Colonic mucosa (tissue), 4 donors: ENCODE measurements around the gene LRRC8A. TPM values are rescaled to one million over a fixed set of nuclear protein-coding genes. Genes with fewer than 3 reads are reported as not detected.
"Not testable (repeated sequence)": the region's sequence is repeated elsewhere in the genome, so short reads cannot be mapped to it uniquely, and the experiment has no call there.

Experiments
- DNase-seq: peaks from one replicate; pipeline ENCODE4 v3.0.0-alpha.2; 2020
- H3K27ac ChIP-seq: fragments of 200-600 bp; one replicate; pipeline ENCODE4 v1.8.0; 2021
- H3K27me3 ChIP-seq: fragments of 200-600 bp; one replicate; pipeline ENCODE4 v1.8.0; 2021
- H3K36me3 ChIP-seq: fragments of 200-600 bp; one replicate; pipeline ENCODE4 v1.8.0; 2021
- H3K4me1 ChIP-seq: fragments of 200-600 bp; one replicate; pipeline ENCODE4 v1.8.0; 2021; ENCODE audit warnings: mild to moderate bottlenecking
- H3K4me3 ChIP-seq: fragments of 200-600 bp; one replicate; pipeline ENCODE4 v1.8.0; 2021
- H3K9ac ChIP-seq, 2 donors: one replicate each; pipeline ENCODE4 v1.7.0; 2013; ENCODE audit warnings: control low read depth in 2 of 2, low read depth in 2 of 2, low read length in 2 of 2
- H3K9me3 ChIP-seq: fragments of 200-600 bp; one replicate; pipeline ENCODE4 v1.8.0; 2021
- CTCF ChIP-seq: fragments of 200-600 bp; IDR thresholded peaks from one replicate; pipeline ENCODE4 v1.8.0; 2022; ENCODE audit warnings: antibody characterized with exemption, mild to moderate bottlenecking
- intact Hi-C: fragments of 100-400 bp; cut with DNase I; formaldehyde crosslinking; loops from one replicate; pipeline ENCODE4 v1.14.1; 2022
- total RNA-seq, 2 donors: library from RNA; stranded (reverse); fragmentation: NEBNext Ultra II Directional in 1 of 2; extraction: Animal tissue kit (Norgen Biotek cat#: 25700) in 1 of 2; gene quantifications; one replicate each; pipeline ENCODE4 v1.2.1, GENCODE V29; 2021
- donor health status: healthy.
- donor health status: DM: no; HTN: no; CAD: no.
- donor health status: DM: no; HTN: no; CAD: no.

Gene LRRC8A
- total RNA-seq, 2 donors from 2014 or later, result 26.5 to 31.5 TPM

- intact Hi-C loops, result no loop called here
- H3K4me1 ChIP-seq, result no peaks in the 10 kb centered on the region
- no peak for DNase-seq
- no peak overlapping the region for H3K4me3 ChIP-seq
- no peak overlapping the region for H3K9ac ChIP-seq
- H3K27me3 ChIP-seq, result no peaks in the 10 kb centered on the region
- TF ChIP-seq CTCF, result no peak
- no peaks in the 10 kb centered on the region for H3K9me3 ChIP-seq
- H3K27ac ChIP-seq, result no peak overlapping the region
- no peaks in the 10 kb centered on the region for H3K36me3 ChIP-seq
These were observed 41.4 kb upstream of the LRRC8A start for GRCh38 chr9:128840524-128840923.

- intact Hi-C loops, result no loop called here
- no peak for DNase-seq
- Histone ChIP-seq H3K9ac (no peak overlapping the region), H3K4me1 (no peaks in the 10 kb centered on the region), H3K27ac (no peak overlapping the region), H3K36me3 (no peaks in the 10 kb centered on the region), H3K4me3 (no peak overlapping the region), H3K9me3 (no peaks in the 10 kb centered on the region), H3K27me3 (no peaks in the 10 kb centered on the region)
- TF ChIP-seq CTCF, result no peak
These were observed 40.0 kb upstream of the LRRC8A start for GRCh38 chr9:128841694-128842492.

GRCh38 chr9:128843171-128843570, 38.8 kb upstream of the LRRC8A start:
- intact Hi-C loops, H3K9ac ChIP-seq, H3K4me3 ChIP-seq: not testable (repeated sequence)

GRCh38 chr9:128845186-128845931, 36.6 kb upstream of the LRRC8A start:
- intact Hi-C loops, result no loop called here
- H3K4me3 ChIP-seq, result no peak overlapping the region
- no peaks in the 10 kb centered on the region for H3K36me3 ChIP-seq
- TF ChIP-seq CTCF, result no peak
- H3K9ac ChIP-seq, result no peak overlapping the region
- no peaks in the 10 kb centered on the region for H3K4me1 ChIP-seq
- no peaks in the 10 kb centered on the region for H3K9me3 ChIP-seq
- H3K27ac ChIP-seq, result no peak overlapping the region
- no peaks in the 10 kb centered on the region for H3K27me3 ChIP-seq
- DNase-seq, result no peak

More at GRCh38 chr9:128843171-128843570, 38.8 kb upstream of the LRRC8A start:
- not testable (repeated sequence) for H3K27me3 ChIP-seq, H3K9me3 ChIP-seq, H3K4me1 ChIP-seq, H3K36me3 ChIP-seq, DNase-seq, H3K27ac ChIP-seq

- intact Hi-C loops, result no loop called here
- TF ChIP-seq CTCF, result no peak
- no peak overlapping the region for H3K4me3 ChIP-seq
- no peak overlapping the region for H3K27ac ChIP-seq
- H3K9ac ChIP-seq, result no peak overlapping the region
- no peaks in the 10 kb centered on the region for H3K4me1 ChIP-seq
- H3K9me3 ChIP-seq, result no peaks in the 10 kb centered on the region
- no peaks in the 10 kb centered on the region for H3K36me3 ChIP-seq
- DNase-seq, result no peak
- H3K27me3 ChIP-seq, result no peaks in the 10 kb centered on the region
These were observed 35.3 kb upstream of the LRRC8A start for GRCh38 chr9:128846680-128847030.

- Histone ChIP-seq H3K4me3 (no peak overlapping the region), H3K27ac (no peak overlapping the region), H3K36me3 (no peaks in the 10 kb centered on the region), H3K4me1 (no peaks in the 10 kb centered on the region), H3K27me3 (no peaks in the 10 kb centered on the region), H3K9me3 (no peaks in the 10 kb centered on the region), H3K9ac (no peak overlapping the region)
- TF ChIP-seq CTCF, result no peak
- DNase-seq, result no peak
- intact Hi-C loops, result no loop called here
These were observed 34.1 kb upstream of the LRRC8A start for GRCh38 chr9:128847803-128848202.

- H3K27me3 ChIP-seq, DNase-seq, H3K4me1 ChIP-seq, H3K27ac ChIP-seq, H3K9ac ChIP-seq, intact Hi-C loops, H3K4me3 ChIP-seq, H3K36me3 ChIP-seq, H3K9me3 ChIP-seq: not testable (repeated sequence)
These were observed 30.9 kb upstream of the LRRC8A start for GRCh38 chr9:128851024-128851423.
